K562 (cell line): ENCODE results near the gene EFEMP2. TPM values are rescaled to one million over a fixed set of nuclear protein-coding genes. Genes with fewer than 3 reads are reported as not detected.

ENCODE experiments used
- BACH1 ChIP-seq: fragments of 200-800 bp; sonication (Bioruptor generic); IDR thresholded peaks from 2 replicates; pipeline ENCODE4 v1.6.1; 2016; ENCODE audit warnings: missing genetic modification characterization, missing compliant biosample characterization
- CREB1 ChIP-seq, 2 experiments: sonication (generic) in 1 of 2; formaldehyde crosslinking in 1 of 2; IDR thresholded peaks; 2 replicates each; pipeline versions ENCODE4 v1.6.1 to v1.8.0; 2012 to 2022; ENCODE audit warnings: inconsistent platforms in 1 of 2, mild to moderate bottlenecking in 1 of 2, missing genetic modification reagents in 1 of 2, moderate library complexity in 1 of 2
- EZH2 ChIP-seq: IDR thresholded peaks from 2 replicates; pipeline ENCODE4 v1.6.1; 2012; ENCODE audit warnings: low read depth, mild to moderate bottlenecking, inconsistent platforms, low read length, borderline replicate concordance
- GATAD2A ChIP-seq: fragments of 450-650 bp; IDR thresholded peaks from 2 replicates; pipeline ENCODE4 v1.6.1; 2017
- GMEB1 ChIP-seq: fragments of 250-450 bp; sonication (Bioruptor Pico); IDR thresholded peaks from 2 replicates; pipeline ENCODE4 v1.4.0; 2020; ENCODE audit warnings: mild to moderate bottlenecking
- HMG20A ChIP-seq: fragments of 450-650 bp; formaldehyde crosslinking; conservative IDR thresholded peaks from 2 replicates; pipeline ENCODE4 v1.4.0; 2020; ENCODE audit warnings: mild to moderate bottlenecking, mixed read lengths
- KLF13 ChIP-seq: fragments of 450-650 bp; IDR thresholded peaks from 2 replicates; pipeline ENCODE4 v1.6.1; 2016; ENCODE audit warnings: missing genetic modification characterization, low read depth, mild to moderate bottlenecking, missing compliant biosample characterization, moderate library complexity, borderline replicate concordance
- KLF6 ChIP-seq: fragments of 250-450 bp; sonication (Bioruptor Pico); IDR thresholded peaks from 2 replicates; pipeline ENCODE4 v1.4.0; 2020; ENCODE audit warnings: mild to moderate bottlenecking, moderate library complexity, borderline replicate concordance
- PTRF ChIP-seq: fragments of 450-650 bp; IDR thresholded peaks from 2 replicates; pipeline ENCODE4 v1.6.1; 2016; ENCODE audit warnings: mild to moderate bottlenecking, missing genetic modification characterization, missing compliant biosample characterization
- SMARCE1 ChIP-seq: fragments of 450-650 bp; IDR thresholded peaks from 2 replicates; pipeline ENCODE4 v1.7.1; 2016; ENCODE audit warnings: mild to moderate bottlenecking
- SREBF1 ChIP-seq: fragments of 150-350 bp; IDR thresholded peaks from 2 replicates; pipeline ENCODE4 v1.6.1; 2014; ENCODE audit warnings: antibody characterized with exemption, low read depth, low read length, borderline replicate concordance
- SRF ChIP-seq, 2 experiments: fragments of 250-450, 450-650 bp in 1 of 2; sonication (Bioruptor Pico) in 1 of 2; sonication (generic) in 1 of 2; formaldehyde crosslinking; IDR thresholded peaks; 2 replicates each; pipeline versions ENCODE4 v1.5.0 to v1.5.1; 2020 to 2022; ENCODE audit warnings: mild to moderate bottlenecking in 1 of 2, missing genetic modification reagents in 1 of 2
- SRSF1 ChIP-seq: fragments of 200-400 bp; formaldehyde crosslinking; IDR thresholded peaks from 2 replicates; pipeline ENCODE4 v1.6.1; 2017; ENCODE audit warnings: mild to moderate bottlenecking, low read depth, low read length, moderate library complexity
- ZNF174 ChIP-seq: fragments of 250-450 bp; sonication (Bioruptor Pico); IDR thresholded peaks from 2 replicates; pipeline ENCODE4 v1.4.0; 2020; ENCODE audit warnings: mild to moderate bottlenecking
- ZNF644 ChIP-seq: fragments of 200-800 bp; sonication (Bioruptor generic); IDR thresholded peaks from 2 replicates; pipeline ENCODE4 v1.6.1; 2016; ENCODE audit warnings: low read depth, missing genetic modification characterization, missing compliant biosample characterization
- polyA plus RNA-seq, 8 experiments: library from polyadenylated mRNA; depleted of rRNA in 4 of 8; stranded (reverse) in 5 of 8; unstranded in 3 of 8; fragments of >200 nt; fragmentation: Nextera tagmentation in 2 of 8; fragmentation: Illumina TruSeq in 1 of 8; extraction: Ambion mirVana in 2 of 8; extraction: Trizol in 1 of 8; gene quantifications; 2 replicates each; pipeline versions ENCODE4 v1.2.1 to v1.2.3, GENCODE V29; 2011 to 2014; ENCODE audit warnings: inconsistent platforms in 1 of 8, missing spikeins in 1 of 8
- total RNA-seq, 7 experiments: library from RNA; depleted of rRNA in 6 of 7; stranded (reverse); fragments of >200 nt in 6 of 7; fragmentation: Illumina TruSeq in 2 of 7; extraction: Trizol in 2 of 7; gene quantifications; 2 replicates each; pipeline versions ENCODE4 v1.2.1 to v1.2.3, GENCODE V29; 2011 to 2021; ENCODE audit warnings: low replicate concordance in 1 of 7
- TF ChIP-seq, protein P1 (sequence below), 3 experiments: IDR thresholded peaks in 2 of 3; conservative IDR thresholded peaks in 1 of 3; 2 replicates each; pipeline ENCODE4 v1.5.1; 2011 to 2012; ENCODE audit warnings: low read length in 3 of 3, mild to moderate bottlenecking in 3 of 3, control low read depth in 2 of 3, improper control_type of control experiment in 1 of 3, inconsistent platforms in 1 of 3, low read depth in 1 of 3, mixed read lengths in 1 of 3, moderate library complexity in 1 of 3; ENCODE audit not compliant: insufficient read depth in 2 of 3

EFEMP2 gene
- total and polyA plus RNA-seq, 9 of the 15 experiments (the other 6 are each of a cell fraction or from before 2014, with no cell fraction given), result 0.07 to 2.9 (median 0.69) TPM; not detected in 1

GRCh38 chr11:65903068-65903481 is 30.5 kb upstream of the EFEMP2 start (continued):
- TF ChIP-seq, protein P1, sequence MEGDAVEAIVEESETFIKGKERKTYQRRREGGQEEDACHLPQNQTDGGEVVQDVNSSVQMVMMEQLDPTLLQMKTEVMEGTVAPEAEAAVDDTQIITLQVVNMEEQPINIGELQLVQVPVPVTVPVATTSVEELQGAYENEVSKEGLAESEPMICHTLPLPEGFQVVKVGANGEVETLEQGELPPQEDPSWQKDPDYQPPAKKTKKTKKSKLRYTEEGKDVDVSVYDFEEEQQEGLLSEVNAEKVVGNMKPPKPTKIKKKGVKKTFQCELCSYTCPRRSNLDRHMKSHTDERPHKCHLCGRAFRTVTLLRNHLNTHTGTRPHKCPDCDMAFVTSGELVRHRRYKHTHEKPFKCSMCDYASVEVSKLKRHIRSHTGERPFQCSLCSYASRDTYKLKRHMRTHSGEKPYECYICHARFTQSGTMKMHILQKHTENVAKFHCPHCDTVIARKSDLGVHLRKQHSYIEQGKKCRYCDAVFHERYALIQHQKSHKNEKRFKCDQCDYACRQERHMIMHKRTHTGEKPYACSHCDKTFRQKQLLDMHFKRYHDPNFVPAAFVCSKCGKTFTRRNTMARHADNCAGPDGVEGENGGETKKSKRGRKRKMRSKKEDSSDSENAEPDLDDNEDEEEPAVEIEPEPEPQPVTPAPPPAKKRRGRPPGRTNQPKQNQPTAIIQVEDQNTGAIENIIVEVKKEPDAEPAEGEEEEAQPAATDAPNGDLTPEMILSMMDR (IDR thresholded peaks at IDR 0.05 in 2 of 3, conservative IDR thresholded peaks at IDR 0.05 in 1 of 3; ENCODE audit: insufficient read depth in 2 of 3, low read depth in 1 of 3, low read length in 3 of 3), result no peak
- TF ChIP-seq SREBF1, result no peak
- no peak; a peak in 1 of 4 replicates for TF ChIP-seq SRF (CRISPR knock-in tag; IDR thresholded peaks at IDR 0.05)
- no peak for TF ChIP-seq KLF6 (CRISPR knock-in tag)
- TF ChIP-seq BACH1 (tag), result no peak
- no peak for TF ChIP-seq KLF13 (tag)
- no peak for TF ChIP-seq ZNF174 (CRISPR knock-in tag)
- no peak for TF ChIP-seq HMG20A (CRISPR knock-in tag)
- TF ChIP-seq SMARCE1, result peak; percentile 66; the same call in 1 of the 2 replicates
- no peak for TF ChIP-seq SRSF1
- TF ChIP-seq PTRF (tag), result no peak
- no peak for TF ChIP-seq GMEB1 (CRISPR knock-in tag)
- TF ChIP-seq GATAD2A, result peak; percentile 82; the same call in 1 of the 2 replicates
- TF ChIP-seq EZH2, result no peak
- peak; percentile 21; the same call in 1 of the 2 replicates for TF ChIP-seq CREB1 (IDR thresholded peaks at IDR 0.05)
- peak; percentile 61; the same call in 1 of the 2 replicates for TF ChIP-seq CREB1 (CRISPR knock-in tag; IDR thresholded peaks at IDR 0.05)
- no peak for TF ChIP-seq ZNF644
